ENCODE results near the gene ZBTB16. TPM values are rescaled to one million over a fixed set of nuclear protein-coding genes. Genes with fewer than 3 reads are reported as not detected.

Gene ZBTB16
- total and polyA plus RNA-seq, 2 of the 4 experiments (the other 2 are of a cell fraction) = not detected

DNA sequence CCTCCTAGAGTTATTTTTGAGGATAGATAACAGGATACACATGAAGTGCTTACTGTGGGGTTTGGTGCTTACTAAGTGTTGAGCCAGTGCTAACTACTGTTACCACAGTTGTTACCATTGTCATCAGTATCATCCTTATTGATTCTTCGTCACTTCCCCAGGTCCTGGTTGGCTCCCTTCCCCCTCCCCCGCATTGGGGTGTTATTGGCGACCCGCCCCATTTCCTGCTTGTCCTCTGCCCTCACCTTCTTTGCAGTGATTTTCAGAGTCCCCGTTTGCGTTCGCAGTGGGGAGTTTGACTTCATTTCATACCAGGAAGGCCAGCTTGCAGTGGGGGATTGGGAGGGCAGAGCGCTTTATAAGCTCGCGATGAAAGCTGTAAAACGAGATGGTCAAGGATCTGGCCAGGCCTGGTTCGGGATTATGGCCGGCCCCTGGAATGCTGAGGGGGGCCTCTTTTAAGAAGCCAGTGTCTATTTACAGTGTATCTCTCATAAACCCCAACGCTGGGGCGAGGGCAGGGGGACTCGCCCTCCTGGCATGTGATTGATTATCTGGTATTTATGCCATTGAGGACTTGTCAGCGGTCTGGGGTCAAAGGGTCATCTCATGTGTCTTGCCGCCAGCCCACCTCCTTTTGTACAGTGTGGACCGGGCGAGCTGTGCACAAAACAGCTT lies 152.1 kb downstream of the ZBTB16 start:
- TF ChIP-seq MAZ (IDR thresholded peaks at IDR 0.05; ENCODE audit: borderline replicate concordance, low read depth, low read length) = no peak
- in situ Hi-C loops (cut with MboI; ENCODE audit: low sequenced_read_pairs) (no loop called here), intact Hi-C loops (cut with micrococcal nuclease) (no loop called here), dilution Hi-C loops (cut with HindIII; ENCODE audit: low sequenced_read_pairs, unreplicated experiment) (no loop called here)
- Histone ChIP-seq H3K9me3 (ENCODE audit: control insufficient read depth, insufficient read depth, low read length) (no peaks in the 10 kb centered on the region), H2AK5ac (ENCODE audit: low read depth, low read length) (no peak overlapping the region), H3K9me1 (ENCODE audit: insufficient read depth, low read length) (no peaks in the 10 kb centered on the region), H3K56ac (ENCODE audit: extremely low read depth, insufficient read depth, low read length) (no peak overlapping the region), H3K4ac (ENCODE audit: low read depth, low read length) (no peak overlapping the region), H2BK120ac (ENCODE audit: low read depth, low read length) (no peak overlapping the region), H3K27ac (ENCODE audit: insufficient read depth, low read length) (no peak overlapping the region), H3K4me3 (ENCODE audit: insufficient read depth, low read depth, low read length) (no peak overlapping the region), H3K79me1 (ENCODE audit: low read depth in 1 of 2, low read length in 2 of 2) (no peaks in the 10 kb centered on the region), H3K18ac (ENCODE audit: low read depth, low read length) (no peak overlapping the region), H4K20me1 (ENCODE audit: insufficient read depth, low read length) (no peaks in the 10 kb centered on the region), H2BK15ac (ENCODE audit: low read depth, low read length) (no peak overlapping the region), H4K91ac (ENCODE audit: insufficient read depth, low read depth, low read length) (no peak overlapping the region), H2AFZ (replicated peaks; ENCODE audit: low read length, poor library complexity) (no peak overlapping the region), H3K23ac (ENCODE audit: low read depth, low read length) (no peak overlapping the region), H2BK5ac (ENCODE audit: low read depth, low read length, poor library complexity, severe bottlenecking) (no peak overlapping the region), H3K14ac (replicated peaks; ENCODE audit: low read depth, low read length) (no peak overlapping the region), H4K8ac (ENCODE audit: low read depth in 2 of 2, low read length in 2 of 2) (no peak overlapping the region), H3K36me3 (ENCODE audit: control insufficient read depth, insufficient read depth, low read length) (no peaks in the 10 kb centered on the region), H2AK9ac (replicated peaks; ENCODE audit: low read depth, low read length, poor library complexity) (no peak overlapping the region), H3K27me3 (ENCODE audit: control insufficient read depth, insufficient read depth, low read length) (peaks cover 27% of the 10 kb centered on the region), H3K4me2 (ENCODE audit: low read depth, low read length) (no peak overlapping the region), H2BK20ac (ENCODE audit: low read depth, low read length) (no peak overlapping the region), H3K4me1 (ENCODE audit: control insufficient read depth, insufficient read depth, low read length) (no peaks in the 10 kb centered on the region), H3K9ac (ENCODE audit: low read depth, low read length) (no peak overlapping the region), H4K5ac (ENCODE audit: low read depth, low read length) (no peak overlapping the region)
- no TSS peak for BruUV-seq (replicated peaks)
- DNase-seq (no peak), ATAC-seq (ENCODE audit: low read depth) (no peak)
- ChIA-PET CTCF (interaction anchor here (0.6 kb wide), 1 partner anchor 49 kb away, joined by 4 read pairs; no protein-coding TSS in a partner anchor), POLR2A (ENCODE audit: unreplicated experiment) (no interaction called here)
- WGBS, 2 experiments (ENCODE audit: extremely low coverage in 2 of 2, insufficient read length in 1 of 2) = 59% methylated on average over 4 of the region's 20 CpGs; no CpG with 5 or more reads in 1 of the 2 experiments

All from IMR-90 (cell line).